ENCODE results near the gene PRKCSH.

PRKCSH gene

DNA sequence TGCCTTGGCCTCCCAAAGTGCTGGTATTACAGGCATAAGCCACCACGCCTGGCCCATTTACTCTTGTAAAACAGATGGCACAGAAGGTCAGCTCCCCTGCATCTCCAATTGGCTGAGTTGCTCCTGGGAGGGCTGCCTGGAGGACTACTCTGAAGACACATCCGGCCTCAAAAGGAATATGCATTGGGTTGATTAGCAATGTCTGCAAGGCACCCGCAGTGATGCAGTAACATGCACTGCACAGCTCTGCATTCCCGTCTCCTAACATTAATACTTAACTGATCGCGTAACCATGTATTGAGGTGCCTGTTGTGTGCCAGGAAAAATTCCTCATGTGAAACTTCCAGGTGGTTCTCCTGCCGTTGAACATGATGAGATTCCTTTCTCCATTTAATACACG is 40.4 kb downstream of the PRKCSH start:
- in situ Hi-C loops (cut with HindIII; ENCODE audit: low sequenced_read_pairs), result no loop called here

DNA sequence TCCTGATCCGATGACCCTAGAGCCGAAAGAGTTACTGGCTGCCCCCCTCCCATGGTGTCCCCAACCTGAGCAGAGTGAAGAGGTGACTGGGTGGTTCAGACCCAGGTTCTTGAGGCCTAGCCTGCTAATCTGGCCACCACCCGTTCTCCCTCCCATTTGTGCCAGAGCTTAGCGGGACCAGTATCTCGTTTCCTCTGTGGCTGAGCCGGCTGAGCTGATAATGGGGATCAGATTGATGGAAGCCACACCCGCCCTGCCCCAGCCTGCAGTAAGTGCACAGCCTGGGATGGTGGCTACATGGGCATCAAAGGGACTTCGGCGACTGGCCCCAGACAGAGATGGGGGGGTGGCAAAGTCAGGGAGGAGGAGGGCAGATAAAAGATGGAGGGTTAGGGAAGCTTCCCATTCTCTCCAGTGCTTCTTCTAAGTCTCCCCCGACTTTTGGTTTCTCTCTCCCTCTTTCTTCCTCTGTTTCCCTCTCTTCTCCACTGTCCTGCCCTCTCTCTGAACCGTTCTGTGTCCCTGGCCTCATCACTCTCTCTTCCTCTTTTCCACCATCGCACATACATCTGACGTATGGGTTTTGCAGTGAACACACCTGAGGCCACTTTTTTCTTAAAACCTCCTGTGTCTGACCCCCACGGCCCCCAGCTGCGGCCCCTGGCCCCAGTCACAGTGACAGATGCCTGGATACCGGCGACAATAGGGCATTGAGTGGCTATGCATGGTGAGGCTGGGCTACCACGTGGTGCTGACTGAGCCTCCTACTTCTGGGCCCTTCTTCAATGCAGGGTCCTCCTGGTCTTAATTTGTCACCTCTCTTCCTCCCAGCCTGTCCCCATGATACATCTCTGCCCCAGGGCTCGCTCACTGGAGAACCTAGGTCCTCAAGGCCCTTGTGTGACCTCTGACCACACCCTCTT is 43.0 kb downstream of the PRKCSH start:
- in situ Hi-C loops (cut with HindIII; ENCODE audit: low sequenced_read_pairs), result no loop called here

DNA sequence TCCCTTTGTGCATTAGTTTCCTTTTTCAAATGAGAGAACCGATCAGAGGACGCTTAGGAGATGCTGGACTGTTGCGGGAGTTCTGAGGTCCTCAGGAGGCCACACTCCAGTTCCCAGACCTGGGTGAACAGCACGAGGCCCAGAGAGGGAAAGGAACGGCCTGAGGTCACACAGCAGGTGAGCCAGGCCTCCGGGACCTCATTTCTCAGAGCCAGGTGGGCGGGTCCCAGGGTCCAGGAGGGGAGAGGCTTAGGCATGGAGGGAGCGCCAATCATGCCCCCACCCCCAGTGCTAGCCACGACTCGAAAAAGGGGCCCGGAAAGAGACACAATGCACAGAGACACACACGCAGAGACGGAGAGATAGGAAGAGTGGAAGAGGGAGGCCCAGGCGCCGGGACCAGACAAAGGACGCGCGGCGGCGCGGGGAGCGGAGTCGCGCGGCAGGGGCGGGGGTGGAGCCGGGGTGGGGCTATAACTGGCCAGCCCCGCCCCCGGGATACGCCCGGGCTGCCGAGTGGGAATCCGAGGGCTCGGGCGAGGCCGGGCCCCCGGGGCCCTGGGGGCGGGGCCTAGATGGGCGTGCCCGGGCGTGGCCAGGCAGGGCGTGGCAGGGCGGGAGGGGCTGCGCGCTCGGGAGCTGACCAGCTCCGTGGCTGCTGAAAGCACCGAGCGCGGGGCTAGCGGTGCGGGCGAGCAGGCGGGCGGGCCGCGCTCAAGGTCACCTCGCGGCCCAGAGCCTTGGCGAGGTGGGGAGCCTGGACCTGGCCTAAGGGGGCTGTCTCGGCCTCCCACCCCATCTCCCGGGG is 43.9 kb downstream of the PRKCSH start:
- in situ Hi-C loops (cut with HindIII; ENCODE audit: low sequenced_read_pairs), result no loop called here

DNA sequence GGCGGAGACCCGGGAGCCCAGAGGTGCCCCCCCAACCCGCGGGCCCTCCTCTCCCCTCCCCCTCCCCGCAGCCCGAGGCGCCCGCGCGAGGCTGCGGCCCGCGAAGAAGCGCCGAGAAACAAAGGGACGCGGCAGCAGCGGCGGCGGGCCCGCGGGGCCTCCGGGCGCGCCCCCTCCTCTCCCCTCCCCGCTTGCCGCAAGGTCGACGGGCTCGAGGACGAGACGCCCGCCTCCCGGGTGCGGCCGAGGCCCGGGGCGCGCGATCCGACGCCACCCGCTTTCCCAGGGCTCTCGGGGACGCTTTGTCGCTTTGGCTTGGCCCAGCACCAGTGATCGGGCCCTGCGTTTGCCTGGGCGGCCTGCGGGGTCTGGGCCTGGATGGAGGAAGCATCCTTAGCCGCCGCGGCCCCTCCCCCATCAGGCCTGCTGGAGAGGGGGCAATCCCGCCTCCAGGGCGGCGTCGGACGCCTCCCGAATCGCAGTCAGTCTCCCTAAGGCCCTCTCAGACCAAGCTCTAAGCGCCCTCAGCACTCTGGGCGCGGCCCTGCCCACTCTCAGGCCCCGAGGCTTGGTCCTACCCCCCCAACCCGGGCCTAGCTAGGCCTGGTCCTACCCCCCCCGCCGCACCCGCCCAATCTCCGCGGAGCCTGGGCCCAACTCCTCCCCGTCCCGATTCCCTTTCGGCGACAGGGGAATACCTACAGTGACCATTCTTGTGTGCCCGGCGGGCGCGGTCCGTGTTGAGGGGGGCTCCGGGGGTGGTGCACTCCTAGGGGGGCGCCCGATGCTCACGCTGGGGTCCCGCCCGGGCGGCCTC is 44.7 kb downstream of the PRKCSH start:
- in situ Hi-C loops (cut with HindIII; ENCODE audit: low sequenced_read_pairs), result no loop called here

DNA sequence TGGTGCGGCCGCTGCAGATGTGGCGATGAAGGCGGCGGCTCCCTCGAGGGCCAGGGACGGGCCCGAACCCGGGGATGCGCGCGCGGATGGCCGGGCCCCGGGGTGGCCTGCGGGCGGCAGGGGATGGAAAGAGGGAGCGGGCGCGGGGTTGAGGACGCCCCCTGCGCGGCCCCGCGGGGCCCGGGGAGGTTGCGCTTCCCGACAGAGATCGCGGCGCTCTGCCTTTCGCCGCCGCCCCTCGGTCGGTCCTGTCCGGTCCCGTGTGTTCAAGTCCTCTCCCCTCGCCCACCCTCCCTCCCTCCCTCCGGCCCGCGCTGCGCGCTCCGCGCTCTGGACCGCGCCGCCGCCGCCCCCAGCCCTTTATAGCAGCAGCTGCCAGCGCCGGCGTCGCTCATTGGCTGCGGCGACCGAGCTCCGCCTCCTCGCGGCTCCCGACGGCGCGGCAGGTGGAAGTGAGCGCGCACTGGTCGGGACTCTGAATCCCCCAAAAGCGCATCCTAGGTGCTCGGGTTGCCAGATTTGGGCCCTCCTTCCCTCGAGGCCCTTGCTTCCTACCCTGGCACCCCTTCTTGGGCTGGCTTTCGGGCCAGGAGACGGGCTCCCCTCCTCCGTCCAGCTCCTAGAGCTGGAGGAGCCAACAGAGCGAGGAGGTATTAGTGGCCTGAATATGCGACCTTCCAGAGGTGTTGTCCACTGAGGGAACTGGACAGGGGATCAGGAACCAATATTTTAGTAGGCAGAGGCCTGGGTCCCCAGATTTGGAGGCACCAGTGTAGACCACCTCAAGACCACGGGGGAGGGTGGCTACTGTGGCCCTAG is 45.5 kb downstream of the PRKCSH start, which contains the start of gene ELAVL3:
Gene ELAVL3, minus strand, starts transcription at position 332 of the 819 bp plus-strand sequence. CDS start 438 bp downstream, outside the sequence.
- in situ Hi-C loops (cut with HindIII; ENCODE audit: low sequenced_read_pairs), result no loop called here

DNA sequence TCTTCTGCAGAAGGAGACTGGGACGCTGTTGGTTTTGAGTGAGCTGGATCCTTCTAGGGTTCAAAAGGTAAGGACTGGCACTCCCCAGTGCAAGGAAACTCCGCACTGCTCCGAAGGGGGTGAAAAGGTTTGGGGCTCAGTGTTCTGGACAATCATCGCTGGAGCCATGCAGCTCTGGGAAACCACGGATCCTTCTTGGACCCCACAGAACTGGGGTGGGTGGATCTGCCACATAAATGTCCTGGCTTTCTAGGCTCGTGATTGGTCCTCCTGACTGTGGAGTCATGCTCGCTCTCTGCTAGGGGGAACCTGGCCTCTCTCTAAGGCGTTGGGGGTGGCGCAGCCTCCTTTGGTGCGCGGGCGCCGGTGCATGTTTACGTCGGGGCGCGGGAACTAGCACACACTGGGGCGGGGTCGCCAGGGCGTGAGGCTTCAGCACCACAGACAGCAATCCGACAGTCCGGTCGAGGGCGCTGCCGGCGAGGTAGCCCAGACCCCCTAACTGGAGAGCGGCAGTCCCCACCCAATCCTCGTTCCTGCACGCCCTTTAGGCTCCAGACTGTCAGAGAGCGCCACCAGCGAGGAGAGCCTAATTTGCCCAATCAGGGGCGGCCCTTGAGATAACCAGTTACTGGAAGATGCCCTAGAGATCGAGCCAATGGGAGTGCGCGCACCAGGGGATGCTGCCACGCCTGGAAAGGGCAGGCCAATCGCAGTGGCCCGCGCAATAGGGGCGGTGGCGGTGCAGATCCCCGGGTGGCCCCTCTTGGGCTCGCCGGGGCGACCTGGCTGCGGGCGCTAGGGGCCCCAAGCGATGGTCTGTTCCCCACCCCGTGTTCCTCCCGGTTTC is 46.3 kb downstream of the PRKCSH start:
- in situ Hi-C loops (cut with HindIII; ENCODE audit: low sequenced_read_pairs), result no loop called here

DNA sequence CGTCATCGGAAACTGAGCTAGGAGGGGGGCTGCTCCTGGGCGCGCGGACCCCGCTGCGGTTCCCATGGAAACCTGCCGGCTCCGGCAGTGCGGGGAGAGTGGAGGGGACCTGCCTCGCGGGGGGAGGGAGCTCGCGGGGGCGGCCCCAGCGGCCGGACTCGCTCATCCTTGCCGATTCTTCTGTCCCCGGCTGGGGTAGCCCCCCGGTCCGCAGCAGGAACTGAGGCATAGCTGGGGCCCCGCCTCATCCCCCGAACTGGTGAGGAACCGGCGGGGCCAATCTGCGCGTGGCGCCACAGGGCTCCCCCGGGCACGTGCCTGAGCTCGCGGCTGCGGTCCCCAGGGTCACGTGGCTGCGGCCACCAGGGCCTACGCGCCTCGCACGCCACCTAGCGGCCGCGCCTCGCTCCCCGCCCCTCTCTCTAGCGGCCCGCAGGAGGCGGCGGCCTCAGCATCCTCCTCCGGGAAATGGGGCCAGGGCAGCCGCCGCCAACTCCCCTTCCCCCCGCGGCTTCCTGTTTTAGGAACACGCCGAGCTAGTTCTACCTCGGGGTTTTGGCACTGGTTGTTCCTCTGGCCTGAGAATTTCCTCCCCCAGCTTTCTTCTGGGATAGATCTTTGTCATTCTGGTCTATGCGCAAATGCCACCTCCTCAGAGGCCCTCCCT is 47.1 kb downstream of the PRKCSH start:
- in situ Hi-C loops (cut with HindIII; ENCODE audit: low sequenced_read_pairs), result no loop called here

DNA sequence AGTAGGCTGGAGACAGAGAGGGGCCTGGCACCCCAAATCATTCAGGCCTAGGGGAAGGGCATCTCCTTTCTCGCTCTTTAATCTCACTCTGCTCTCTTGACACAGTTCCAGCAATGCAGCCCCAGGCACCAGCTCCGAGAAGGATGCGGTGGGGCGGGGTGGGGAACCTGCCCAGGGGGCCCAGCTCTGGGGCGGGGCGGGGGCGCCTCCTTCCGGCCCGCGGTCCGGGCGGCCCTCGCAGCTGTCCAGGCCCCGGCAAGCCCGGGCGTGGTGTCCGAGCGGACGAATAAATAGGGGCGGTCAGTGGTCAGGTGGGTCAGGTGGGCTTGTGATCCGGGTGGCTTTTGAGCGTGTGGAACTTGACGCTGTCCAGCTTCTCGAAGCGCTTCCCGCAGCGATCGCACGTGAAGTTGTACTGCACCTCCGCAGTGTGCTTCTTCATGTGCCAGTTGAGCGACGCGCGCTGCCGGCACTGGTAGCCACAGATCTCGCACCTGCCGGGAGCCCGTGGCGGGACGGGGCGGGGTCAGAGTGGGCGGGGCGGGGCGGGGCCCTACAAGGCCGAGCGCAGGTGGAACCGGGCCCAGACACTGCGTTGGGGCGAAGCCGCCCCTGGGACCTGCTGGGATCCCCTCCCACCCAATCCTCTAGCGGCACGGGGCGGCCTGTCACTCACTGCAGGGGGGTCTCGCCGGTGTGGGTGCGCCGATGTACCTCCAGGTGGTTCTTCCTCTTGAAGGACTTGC is 48.1 kb downstream of the PRKCSH start:
- in situ Hi-C loops (cut with HindIII; ENCODE audit: low sequenced_read_pairs), result no loop called here

DNA sequence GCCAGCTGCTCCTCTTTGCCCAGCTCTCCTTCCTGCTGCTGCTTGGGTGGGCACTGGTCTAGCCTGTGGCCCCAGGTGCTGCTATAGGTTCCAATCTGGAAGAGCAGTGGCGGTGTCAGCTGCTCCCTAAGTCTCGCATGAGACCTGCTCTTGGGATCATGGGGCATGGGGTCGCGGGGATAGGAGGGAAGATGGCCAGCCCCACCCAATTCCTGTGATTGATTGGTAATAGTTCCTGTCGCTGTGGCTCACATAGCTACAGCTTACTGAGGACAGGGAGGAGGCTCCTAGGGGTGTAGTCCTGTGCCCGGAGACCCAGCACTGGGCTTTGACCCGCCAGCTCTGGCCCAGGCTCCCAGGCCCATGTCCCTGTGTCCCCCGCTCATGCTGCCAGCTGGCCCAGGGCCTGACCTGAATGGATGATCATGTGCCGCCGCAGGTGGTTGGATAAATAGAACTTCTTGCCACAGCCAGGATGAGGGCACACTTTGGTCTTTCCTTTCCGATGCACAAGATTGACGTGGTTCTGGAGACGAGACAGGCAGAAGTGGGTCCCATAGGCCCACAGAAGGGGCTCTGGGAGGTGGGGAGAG is 49.9 kb downstream of the PRKCSH start:
- in situ Hi-C loops (cut with HindIII; ENCODE audit: low sequenced_read_pairs), result no loop called here

DNA sequence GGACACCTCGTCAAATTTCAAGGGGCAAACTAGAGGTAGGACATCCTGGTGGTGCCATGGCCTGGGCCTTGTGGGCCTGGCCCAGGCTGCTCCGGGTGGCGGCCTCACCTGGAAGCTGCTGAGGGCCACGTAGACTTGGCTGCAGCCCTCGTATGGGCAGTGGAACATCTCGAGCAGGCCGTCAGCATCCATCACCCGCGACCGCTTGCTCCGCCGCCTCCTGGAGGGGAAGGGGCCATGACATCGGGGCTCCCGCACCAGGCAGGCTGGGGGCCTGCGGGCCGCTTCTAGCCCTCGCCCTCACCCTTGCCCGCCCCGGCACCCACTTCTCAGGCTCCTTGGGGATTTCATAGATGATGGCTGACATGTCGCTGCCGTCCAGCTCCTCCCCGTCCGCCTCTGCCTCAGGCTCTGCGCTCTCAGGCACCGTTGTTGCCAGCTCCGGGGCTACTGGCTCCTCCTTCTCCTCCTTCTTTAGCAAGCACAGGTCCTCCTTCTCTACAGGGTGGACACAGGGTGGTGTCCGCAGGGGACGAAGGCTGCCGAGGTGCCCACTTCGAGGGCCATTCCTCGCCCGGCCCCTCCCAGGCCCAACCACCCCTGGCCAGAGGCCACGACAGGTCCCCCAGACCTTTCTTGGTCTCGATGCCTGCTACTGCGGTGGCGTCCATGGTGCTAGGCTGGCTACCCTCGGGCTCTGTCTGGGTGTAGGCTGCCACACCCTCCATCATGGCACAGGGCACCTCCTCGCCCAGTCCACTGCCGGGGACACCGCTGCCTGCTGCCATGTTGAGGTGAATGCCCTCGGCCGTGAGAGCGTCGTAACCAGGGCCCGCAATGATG is 51.4 kb downstream of the PRKCSH start:
- in situ Hi-C loops (cut with HindIII; ENCODE audit: low sequenced_read_pairs), result no loop called here

DNA sequence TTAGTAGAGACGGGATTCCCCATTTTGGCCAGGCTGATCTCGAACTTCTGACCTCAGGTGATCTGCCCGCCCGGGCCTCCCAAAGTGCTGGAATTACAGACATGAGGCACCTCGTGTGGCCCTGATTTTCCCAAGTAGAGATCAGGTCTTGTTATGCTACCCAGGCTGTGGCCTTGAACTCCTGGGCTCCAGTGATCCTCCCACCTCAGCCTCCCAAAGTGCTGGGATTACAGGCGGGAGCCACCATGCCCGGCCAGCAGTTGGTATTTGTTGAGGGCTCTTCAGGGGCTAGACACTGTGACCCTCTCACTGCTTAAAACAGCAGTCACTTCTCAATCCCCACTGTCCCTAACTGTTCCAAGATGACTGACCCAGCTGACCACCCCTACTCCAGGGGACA is 53.9 kb downstream of the PRKCSH start:
- in situ Hi-C loops (cut with HindIII; ENCODE audit: low sequenced_read_pairs), result no loop called here

DNA sequence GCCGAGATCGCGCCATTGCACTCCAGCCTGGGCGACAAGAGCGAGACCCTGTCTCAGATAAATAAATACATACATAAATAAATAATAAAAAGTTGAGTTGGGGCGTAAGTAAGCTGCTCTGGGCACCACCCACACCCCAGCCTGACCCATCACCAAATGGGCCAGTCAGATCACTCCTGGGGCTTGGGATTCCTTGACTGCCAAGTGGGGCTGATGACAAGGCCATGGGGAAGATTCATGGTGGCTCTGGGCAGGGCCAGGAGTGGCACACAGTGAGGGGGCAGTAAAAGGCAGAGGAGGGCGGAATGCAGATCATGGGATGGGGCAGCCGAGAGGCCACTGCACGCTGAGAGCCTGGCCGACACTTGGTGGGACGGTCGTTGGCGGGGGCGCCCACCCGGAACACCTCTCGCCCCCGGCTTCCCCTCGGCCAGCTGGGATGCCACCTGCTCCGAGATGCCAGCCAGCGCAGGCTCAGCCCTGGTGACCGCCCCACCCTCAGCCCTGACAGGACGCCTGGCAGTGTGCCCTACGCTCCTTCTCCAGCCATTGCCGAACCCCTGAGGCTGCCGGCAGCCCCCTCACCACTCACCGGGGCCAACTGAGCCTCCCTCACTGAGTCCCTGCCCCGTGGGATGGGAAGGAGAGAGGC is 59.3 kb downstream of the PRKCSH start:
- in situ Hi-C loops (cut with HindIII; ENCODE audit: low sequenced_read_pairs), result no loop called here

DNA sequence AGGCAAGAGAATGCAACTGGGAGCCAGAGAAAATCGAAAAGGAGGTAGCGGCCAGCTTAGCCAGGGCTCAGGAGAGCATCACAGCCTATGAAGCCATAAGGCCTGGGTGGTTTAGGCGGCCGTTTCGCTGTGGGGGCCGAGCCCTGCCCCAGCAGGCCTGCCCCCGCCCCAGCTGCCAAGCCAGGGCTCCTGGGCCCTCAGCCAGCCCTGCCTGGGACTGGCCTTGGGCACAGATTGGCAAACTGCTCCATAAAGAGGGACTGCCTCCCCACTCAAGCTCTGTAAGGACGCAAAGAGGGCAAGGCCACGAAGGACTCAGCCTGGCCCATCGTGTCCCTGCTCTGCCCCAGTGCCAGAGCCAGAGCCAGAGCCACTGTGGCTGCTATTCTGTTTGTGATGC is 60.0 kb downstream of the PRKCSH start:
- in situ Hi-C loops (cut with HindIII; ENCODE audit: low sequenced_read_pairs), result no loop called here

DNA sequence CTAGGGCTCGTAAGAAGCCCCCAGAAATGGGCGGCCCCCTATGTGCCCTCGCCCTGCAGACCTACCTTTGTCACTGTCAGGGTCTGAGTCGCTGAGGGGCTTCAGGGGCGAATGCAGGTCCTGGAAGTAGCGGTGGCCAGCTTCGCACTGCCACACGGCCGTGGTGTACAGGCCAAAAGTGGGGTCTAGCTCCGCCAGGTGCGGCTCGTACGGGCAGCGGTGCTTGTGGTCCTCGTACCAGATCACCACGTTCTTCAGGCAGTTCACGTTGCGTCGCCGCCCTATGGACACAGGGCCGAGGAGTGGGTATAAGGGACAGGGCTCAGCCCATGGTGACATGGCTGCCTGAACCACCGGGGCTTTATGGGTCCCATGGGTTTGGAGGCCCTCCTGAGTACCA is 60.5 kb downstream of the PRKCSH start:
- in situ Hi-C loops (cut with HindIII; ENCODE audit: low sequenced_read_pairs), result no loop called here

DNA sequence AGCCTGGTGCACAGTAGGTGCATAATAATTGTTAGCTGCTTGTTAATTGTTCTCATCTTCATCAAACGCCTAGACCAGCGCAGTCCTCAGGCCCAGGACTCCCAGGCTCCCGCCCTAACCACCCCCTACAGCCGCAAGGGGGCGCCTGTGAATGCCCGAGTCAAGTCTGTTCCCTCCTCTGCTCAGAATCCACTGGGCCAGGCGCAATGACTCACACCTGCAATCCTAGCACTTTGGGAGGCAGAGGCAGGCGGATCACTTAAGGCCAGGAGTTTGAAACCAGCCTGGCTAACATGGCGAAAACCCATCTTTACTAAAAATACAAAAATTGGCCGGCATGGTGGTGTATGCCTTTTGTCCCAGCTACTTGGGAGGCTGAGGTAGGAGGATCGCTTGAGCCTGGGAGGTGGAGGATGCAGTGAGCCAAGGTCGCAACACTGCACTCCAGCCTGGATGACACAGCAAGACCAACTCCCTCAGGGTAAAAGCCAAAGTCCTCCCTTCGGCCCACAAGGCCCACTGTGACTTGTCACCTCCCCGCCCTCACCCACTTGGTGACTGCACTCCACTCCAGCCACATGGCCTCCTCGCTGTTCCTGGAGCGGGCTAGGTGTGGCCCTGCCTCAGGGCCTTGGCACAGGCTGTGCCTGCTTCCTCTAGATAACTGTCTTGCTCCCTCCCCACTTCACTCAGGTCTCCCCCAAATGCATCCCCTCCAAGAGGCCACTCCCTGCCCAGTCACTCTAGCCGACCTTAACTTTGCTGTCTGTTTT is 61.1 kb downstream of the PRKCSH start:
- in situ Hi-C loops (cut with HindIII; ENCODE audit: low sequenced_read_pairs), result no loop called here
